K562 treated with DMSO at 1 percent for 12 hours (cell line): ENCODE measurements around the gene ARHGEF25. TPM values are rescaled to one million over a fixed set of nuclear protein-coding genes. Genes with fewer than 3 reads are reported as not detected.

Experiments
- total RNA-seq: library from RNA; unstranded; fragments of 300-600 nt; gene quantifications from 2 replicates; pipeline ENCODE4 v1.2.3, GENCODE V29; 2022; ENCODE audit not compliant: insufficient read depth

Gene ARHGEF25
- total RNA-seq = 8.4 and 14.2 TPM in 2 replicates

DNA sequence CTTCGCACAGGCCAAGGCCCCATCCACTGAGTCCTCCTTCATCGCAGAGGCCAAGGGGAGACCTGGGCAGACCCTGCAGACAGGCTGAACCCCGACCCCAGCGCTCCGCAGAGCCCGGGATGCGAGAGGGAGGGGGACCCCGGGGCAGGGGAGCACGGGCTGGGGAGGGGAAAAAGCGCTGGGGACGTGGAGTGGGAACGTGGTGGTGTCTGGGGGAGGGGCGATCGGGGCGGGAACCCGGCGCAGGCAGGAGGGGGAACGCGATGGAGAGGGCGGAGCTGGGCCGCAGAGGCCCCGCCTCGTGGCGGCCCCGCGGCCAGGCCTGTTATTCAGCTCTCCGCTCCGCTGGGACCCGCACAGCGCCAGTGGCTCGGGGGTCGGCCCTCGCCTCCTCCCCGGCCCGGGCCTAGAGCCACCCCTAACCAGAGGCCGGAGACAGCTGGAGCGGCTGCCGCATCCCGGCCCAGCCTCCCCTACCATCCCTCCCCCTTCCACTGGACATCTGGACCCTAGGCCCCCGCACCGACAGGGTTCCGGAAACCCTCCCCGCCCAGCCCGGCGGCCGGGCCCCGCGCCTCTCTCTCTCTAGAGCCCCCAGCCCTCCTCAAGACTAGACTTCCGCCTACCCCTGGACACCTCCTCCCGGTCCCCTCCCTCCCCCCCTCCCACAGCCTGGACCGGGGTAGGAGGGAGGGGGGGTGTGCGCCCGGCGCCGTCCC is at the start of gene ARHGEF25:
Gene ARHGEF25, plus strand, starts transcription at position 328 of the 719 bp plus-strand sequence. CDS start 460 bp downstream, outside the sequence.

DNA sequence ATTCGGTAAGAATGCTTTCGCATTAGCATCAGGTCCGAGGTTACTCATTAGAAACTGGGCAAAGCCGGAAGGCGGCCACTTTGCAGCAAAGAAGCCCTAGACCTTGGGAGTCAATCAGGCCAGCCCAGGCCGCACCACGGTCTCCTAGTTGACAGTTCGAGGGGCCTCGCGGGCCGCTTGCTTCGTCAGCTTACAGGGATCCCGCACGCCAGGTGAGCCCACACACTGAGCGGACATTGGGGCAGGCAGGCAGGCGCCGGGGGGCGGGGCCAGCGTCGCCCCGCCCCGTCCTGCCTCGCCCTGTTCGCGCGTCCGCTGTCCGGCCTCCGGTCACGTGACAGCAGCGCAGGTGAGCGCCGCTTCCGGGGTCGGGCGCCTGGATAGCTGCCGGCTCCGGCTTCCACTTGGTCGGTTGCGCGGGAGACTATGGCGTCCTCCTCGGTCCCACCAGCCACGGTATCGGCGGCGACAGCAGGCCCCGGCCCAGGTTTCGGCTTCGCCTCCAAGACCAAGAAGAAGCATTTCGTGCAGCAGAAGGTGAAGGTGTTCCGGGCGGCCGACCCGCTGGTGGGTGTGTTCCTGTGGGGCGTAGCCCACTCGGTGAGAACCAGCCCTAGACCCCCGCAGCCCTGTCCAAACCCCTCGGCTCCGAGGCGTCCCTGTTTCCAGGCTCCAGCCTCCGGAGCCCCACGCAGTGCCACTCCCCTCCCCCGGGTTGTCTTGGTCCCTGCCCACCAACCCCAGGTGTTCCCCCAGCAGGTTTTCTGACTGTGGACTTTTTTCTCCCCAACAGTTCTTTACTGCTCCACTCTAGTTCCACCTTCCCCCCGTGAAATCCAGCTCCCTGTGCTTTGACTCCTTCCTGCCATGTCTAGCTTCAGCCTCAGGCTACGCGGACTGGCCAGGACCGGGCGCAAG is 20.1 kb upstream of the ARHGEF25 start, which contains the start of gene PIP4K2C:
Gene PIP4K2C, plus strand, starts transcription at position 329 of the 918 bp plus-strand sequence. Its CDS starts 98 bp downstream, at position 427.

DNA sequence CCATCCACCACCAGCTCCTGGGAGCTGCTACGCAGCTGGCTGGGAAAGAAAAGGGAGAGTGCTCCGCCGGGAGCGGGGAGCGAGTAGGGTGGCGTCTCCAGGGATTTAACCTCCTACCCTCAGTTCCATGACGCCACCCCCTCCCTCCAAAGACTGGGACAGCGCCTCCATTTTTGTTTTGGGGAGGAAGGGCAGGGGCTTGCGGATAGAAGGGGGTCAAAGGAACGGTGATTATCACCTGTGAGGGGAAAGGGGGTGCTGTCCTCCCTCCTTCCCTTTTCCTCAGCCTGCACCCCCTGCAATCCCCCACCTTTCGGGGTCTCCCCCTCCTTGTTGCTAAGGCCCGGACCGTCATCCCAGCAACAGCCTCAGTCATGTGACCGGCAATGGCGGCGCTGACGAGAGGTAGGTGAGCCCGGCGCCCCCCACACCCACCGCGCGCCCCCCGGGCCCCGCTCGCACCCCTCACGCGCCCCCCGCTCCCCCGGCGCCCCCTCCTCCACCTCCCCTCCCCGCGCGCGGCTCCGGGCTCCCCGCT is 6.7 kb upstream of the ARHGEF25 start, which contains the start of gene DTX3:
Gene DTX3, plus strand, starts transcription at position 371 of the 538 bp plus-strand sequence. CDS start 1,694 bp downstream, outside the sequence.

DNA sequence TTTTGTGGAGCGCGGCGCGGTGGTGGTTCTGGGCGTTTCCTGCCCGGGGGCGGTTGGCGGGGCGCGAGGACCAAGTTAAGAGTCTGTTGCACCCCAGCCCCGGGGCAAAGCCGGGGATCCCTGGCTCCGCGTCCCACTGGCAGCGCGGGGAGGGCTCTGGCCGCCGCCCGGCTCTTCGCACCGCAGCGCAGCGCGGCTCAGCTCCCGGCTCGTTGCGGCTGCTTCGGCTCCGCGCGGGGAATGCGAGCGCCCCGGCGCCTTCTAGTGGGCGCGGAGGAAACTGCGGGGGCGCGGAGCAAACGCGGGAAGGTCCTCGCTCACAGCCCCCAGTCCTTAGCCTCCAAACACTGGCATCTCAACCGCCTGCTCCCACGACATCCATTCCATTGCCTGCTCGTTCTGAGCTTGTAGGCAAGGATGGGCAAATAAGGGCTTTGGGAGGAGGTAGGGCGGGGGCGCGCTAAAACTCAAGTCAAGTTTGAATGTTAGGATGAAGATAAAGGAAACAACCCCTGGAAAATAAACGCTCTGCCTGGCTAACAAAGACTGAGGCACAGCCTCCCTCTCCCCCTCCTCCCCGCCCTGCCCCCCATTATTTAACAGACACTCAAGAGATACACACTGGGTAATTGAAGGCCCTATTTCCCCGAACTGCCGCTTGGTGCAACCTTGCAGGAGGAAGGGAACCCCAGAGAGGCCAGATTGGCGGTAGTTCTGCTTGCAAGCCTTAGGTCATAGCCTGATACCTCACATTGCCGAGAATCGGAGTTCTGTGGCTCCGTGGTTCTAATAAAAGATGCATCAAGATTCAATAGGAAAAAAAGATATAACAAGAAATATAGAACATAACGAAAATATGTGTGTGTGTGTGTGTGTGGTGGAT is 22.0 kb downstream of the ARHGEF25 start, which contains the start of gene B4GALNT1:
Gene B4GALNT1, minus strand, starts transcription at position 244 of the 883 bp plus-strand sequence. CDS start 1,069 bp downstream, outside the sequence.

Other genes with a start within 250 kb of the ARHGEF25 start
- 11.4 and 26.3 TPM in 2 replicates for gene R3HDM2, start 180.4 kb upstream of the ARHGEF25 start, total RNA-seq
- 0.97 TPM in 1 of 2 replicates, not detected in the other for gene INHBC, start 176.7 kb upstream of the ARHGEF25 start, total RNA-seq
- gene INHBE, start 156.1 kb upstream of the ARHGEF25 start, total RNA-seq = 44.7 and 60.8 TPM in 2 replicates
- gene GLI1, start 151.7 kb upstream of the ARHGEF25 start, total RNA-seq = 0.49 and 3.3 TPM in 2 replicates
- 7.4 and 10.8 TPM in 2 replicates for gene ARHGAP9, start 131.6 kb upstream of the ARHGEF25 start, total RNA-seq
- gene MARS1, start 123.4 kb upstream of the ARHGEF25 start, total RNA-seq = 373 and 994 TPM in 2 replicates
- gene DDIT3, start 90.9 kb upstream of the ARHGEF25 start, total RNA-seq = 211 and 237 TPM in 2 replicates
- 9.5 and 30.4 TPM in 2 replicates for gene MBD6, start 88.6 kb upstream of the ARHGEF25 start, total RNA-seq
- gene DCTN2, start 64.2 kb upstream of the ARHGEF25 start, total RNA-seq = 159 and 198 TPM in 2 replicates
- 2.2 and 13.9 TPM in 2 replicates for gene KIF5A, start 61.4 kb upstream of the ARHGEF25 start, total RNA-seq
- 14.9 and 38.4 TPM in 2 replicates for gene PIP4K2C, start 20.2 kb upstream of the ARHGEF25 start, total RNA-seq
- not detected in 2 replicates for gene DTX3, start 6.6 kb upstream of the ARHGEF25 start, total RNA-seq
- 19.6 and 67.1 TPM in 2 replicates for gene B4GALNT1, start 21.8 kb downstream of the ARHGEF25 start, total RNA-seq
- gene OS9, start 82.7 kb downstream of the ARHGEF25 start, total RNA-seq = 231 and 291 TPM in 2 replicates
- gene AGAP2, start 127.3 kb downstream of the ARHGEF25 start, total RNA-seq = 0.82 TPM in 1 of 2 replicates, not detected in the other
- 8.0 and 16.3 TPM in 2 replicates for gene TSPAN31, start 133.6 kb downstream of the ARHGEF25 start, total RNA-seq
- gene CDK4, start 140.9 kb downstream of the ARHGEF25 start, total RNA-seq = 148 and 190 TPM in 2 replicates
- 10.6 and 12.2 TPM in 2 replicates for gene MARCHF9, start 143.7 kb downstream of the ARHGEF25 start, total RNA-seq
- 0.65 and 0.74 TPM in 2 replicates for gene CYP27B1, start 155.6 kb downstream of the ARHGEF25 start, total RNA-seq
- gene METTL1, start 160.7 kb downstream of the ARHGEF25 start, total RNA-seq = 6.5 and 9.4 TPM in 2 replicates
- 2.5 and 5.1 TPM in 2 replicates for gene EEF1AKMT3, start 161.2 kb downstream of the ARHGEF25 start, total RNA-seq
- 25.0 and 36.0 TPM in 2 replicates for gene TSFM, start 171.4 kb downstream of the ARHGEF25 start, total RNA-seq
- gene AVIL, start 207.3 kb downstream of the ARHGEF25 start, total RNA-seq = 1.6 TPM in 1 of 2 replicates, not detected in the other
- gene CTDSP2, start 235.3 kb downstream of the ARHGEF25 start, total RNA-seq = 51.2 and 139 TPM in 2 replicates